GM20000 (cell line): ENCODE results near the gene RHBDD2.
A peak's percentile ranks its signal among the peaks of the same experiment; 100 is the strongest.

Source experiments
- DNase-seq: peaks from one replicate; pipeline ENCODE4 v3.0.0; 2012; ENCODE audit warnings: low spot score
- TF ChIP-seq, protein P1 (sequence below): IDR thresholded peaks from 2 replicates; pipeline ENCODE4 v1.5.1; 2012; ENCODE audit warnings: mild to moderate bottlenecking, control low read depth; ENCODE audit errors: extremely low read depth, missing control alignments

The RHBDD2 gene

DNA sequence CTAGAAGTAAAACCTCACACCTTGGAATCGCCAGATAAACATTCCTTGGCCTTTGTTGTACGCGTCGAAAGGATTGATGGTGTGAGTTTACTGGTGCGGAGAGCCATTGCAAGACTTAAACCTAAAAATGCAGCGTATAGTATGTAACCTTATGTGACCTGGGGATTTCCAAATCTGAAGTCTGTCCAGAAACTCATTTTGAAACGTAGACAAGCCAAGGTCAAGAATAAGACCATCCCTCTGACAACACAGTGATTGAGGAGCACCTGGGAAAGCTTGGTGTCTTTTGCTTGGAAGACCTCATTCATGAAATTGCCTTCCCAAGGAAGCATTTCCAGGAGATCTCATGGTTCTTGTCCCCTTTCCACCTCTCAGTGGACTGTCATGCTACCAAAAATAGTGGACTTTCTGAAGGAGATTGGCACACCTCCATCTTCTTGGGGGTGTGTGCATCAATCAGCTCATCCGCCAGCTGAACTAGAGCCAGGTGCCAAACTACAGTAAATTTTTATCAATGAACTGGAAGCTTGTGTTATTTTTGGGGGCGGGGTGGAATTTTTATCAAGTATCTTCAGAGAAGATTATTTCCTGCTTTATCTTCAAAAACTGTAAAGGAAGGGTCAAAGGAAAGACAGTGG, 44.3 kb downstream of the RHBDD2 start:
- DNase-seq, result no peak
- TF ChIP-seq, protein P1, sequence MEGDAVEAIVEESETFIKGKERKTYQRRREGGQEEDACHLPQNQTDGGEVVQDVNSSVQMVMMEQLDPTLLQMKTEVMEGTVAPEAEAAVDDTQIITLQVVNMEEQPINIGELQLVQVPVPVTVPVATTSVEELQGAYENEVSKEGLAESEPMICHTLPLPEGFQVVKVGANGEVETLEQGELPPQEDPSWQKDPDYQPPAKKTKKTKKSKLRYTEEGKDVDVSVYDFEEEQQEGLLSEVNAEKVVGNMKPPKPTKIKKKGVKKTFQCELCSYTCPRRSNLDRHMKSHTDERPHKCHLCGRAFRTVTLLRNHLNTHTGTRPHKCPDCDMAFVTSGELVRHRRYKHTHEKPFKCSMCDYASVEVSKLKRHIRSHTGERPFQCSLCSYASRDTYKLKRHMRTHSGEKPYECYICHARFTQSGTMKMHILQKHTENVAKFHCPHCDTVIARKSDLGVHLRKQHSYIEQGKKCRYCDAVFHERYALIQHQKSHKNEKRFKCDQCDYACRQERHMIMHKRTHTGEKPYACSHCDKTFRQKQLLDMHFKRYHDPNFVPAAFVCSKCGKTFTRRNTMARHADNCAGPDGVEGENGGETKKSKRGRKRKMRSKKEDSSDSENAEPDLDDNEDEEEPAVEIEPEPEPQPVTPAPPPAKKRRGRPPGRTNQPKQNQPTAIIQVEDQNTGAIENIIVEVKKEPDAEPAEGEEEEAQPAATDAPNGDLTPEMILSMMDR, result no peak

DNA sequence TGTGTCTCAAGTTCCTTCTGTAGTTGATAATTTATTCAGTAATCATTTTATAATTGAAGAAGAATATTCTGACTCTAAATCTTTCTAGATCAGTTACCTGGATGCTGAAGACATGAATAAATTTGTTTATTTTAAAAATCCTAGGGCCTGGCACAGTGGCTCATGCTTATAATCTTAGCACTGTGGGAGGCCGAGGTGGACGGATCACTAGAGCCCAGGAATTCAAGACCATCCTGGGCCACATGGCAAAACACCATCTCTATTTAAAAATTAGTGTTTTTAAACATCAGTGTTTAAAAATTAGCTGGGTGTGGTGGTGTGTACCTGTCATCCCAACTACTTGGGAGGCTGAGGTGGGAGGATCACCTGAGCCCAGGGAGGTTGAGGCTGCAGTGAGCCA, 45.4 kb downstream of the RHBDD2 start:
- TF ChIP-seq, protein P1, result no peak
- DNase-seq, result no peak

DNA sequence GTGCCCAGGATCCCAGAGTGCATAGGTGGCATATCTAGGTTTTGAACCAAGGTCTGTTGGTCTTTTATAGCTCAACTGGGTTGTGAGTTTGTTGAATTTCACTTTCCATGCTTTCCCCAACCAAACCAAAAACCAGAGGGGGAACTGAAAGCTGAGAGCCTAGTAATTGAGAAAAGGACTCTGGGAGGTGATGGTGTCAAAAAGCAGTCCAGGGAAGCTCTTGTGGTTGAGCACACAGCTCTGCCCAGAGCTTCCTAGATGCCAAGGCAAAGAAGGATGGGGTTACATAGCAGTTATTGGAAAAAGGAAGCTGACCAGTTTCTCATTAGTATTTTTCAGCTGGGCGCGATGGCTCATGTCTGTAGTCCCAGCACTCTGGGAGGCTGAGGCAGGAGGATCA, 46.1 kb downstream of the RHBDD2 start:
- TF ChIP-seq, protein P1, result no peak
- DNase-seq, result no peak

DNA sequence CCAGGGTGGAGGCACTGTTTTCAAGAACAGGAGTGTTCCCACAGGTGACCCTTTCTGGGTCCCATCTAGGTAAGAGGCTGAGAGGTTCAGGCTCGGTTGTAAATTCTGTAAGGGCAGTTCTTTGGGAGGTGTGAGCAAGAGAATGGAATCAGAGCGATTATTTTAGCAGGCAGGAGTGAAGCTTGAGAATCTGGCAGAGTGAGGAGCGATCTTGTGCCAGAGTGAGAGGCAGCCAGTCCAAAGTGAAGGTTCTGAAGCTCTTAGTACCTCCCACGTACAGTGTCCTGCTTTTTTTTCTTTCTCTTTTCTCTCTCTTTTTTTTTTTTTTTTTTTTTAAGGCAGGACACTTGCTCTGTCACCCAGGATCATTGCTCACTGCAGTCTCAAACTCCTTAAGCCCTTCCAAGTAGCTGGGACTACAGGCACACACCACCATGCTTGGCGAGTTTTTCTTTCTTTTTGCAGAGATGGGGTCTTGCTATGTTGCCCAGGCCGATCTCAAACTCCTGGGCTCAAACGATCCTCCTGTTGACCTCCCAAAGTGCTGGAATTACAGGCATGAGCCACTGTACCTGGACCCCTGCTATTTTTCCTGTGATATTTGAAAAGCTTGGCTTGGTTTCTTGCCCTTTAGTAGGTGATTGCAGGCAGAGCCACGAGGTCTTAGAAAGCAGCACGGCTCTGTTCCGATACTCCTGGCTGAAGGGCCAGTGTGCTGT, 47.0 kb downstream of the RHBDD2 start:
- no peak for DNase-seq
- TF ChIP-seq, protein P1, result no peak

DNA sequence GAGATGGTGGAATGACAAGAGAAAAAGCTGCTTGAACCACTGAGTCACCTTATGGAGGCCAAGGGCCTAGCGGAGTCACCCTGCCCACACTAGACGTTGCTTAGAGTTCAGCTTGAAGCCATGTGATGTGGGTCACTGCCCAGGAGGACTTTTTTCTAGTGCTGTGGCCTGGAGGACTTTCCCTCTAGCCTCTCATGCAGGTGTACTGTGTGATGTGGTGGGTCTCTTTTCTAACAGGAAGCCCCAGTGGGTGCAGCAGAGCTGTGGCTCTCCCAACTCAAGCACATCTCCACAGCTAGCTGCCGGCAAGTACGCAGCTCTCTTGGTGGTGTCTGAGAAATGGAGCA, 49.7 kb downstream of the RHBDD2 start:
- DNase-seq, result peak; percentile 72
- TF ChIP-seq, protein P1, result no peak

DNA sequence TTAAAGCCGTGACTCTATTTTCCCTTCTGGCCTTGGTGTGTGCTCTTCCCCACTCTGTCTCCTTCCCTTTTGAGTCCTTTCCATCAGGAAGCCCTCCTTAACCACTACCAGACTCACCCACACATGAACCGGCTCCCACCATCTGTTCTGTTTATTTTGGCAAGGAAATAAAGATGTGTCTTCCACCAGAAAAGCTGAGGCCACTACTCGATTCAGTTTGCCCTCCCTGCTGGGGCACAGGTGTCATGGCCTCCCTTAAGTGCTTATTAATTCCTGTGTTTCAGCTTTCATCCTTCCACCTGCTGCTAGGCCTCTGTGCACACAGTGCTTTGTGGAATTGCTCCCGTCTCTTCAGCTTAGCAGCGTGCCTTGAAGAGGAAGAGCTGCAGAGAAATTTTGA, 52.8 kb downstream of the RHBDD2 start:
- no peak for DNase-seq
- TF ChIP-seq, protein P1, result no peak

DNA sequence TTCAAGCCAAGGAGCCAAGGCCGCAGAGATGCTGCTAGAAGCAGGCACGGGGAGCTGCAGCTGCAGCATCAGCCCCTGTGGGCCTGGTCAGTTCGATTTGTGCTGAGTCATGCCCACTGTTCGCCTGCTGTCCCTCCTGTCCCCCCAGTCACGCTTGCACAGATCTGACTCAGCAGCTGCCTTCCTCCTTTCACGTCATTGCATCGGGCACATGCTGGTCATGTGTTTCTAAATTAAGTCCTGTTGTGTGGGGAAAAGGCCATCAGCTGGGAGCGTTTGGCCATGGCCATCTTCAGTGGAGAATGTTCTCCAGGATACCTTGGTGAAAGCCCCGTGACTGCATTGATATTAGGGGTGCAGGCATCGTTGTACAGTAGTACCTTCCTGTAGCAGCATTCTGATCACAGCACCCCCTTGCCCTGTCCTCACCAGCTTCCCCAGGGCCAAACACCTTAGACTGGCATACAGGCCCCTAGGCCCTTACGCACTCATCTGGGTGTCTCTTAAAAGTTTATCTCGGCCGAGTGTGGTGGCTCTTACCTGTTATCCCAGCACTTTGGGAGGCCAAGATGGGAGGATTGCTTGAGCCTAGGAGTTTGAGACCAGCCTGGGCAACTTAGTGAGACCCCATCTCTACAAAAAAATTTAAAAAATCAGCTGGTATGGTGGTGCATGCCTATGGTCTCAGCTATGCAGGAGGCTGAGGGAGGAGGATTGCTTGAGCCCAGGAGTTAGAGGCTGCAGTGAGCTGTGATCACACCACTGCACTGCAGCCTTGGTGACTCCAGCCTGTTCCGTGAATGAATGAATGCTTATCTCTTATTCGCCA, 59.3 kb downstream of the RHBDD2 start:
- TF ChIP-seq, protein P1, result no peak
- DNase-seq, result no peak
